Umbilical cord (tissue), 2 donors: ENCODE data around the gene MARCHF3. TPM values are rescaled to one million over a fixed set of nuclear protein-coding genes. Genes with fewer than 3 reads are reported as not detected.
"Not testable (repeated sequence)": the region's sequence is repeated elsewhere in the genome, so short reads cannot be mapped to it uniquely, and the experiment has no call there.

Experiments used
- DNase-seq: peaks from one replicate; pipeline ENCODE4 v3.0.0-alpha.2; 2015; ENCODE audit warnings: low spot score
- total RNA-seq: library from RNA; depleted of rRNA; stranded (reverse); fragments of >200 nt; gene quantifications from one replicate; pipeline ENCODE4 v1.2.3, GENCODE V29; 2014; ENCODE audit warnings: low replicate concordance; ENCODE audit not compliant: insufficient read depth

The MARCHF3 gene
- total RNA-seq, 1 donor from 2014 or later: 34.4 TPM

GRCh38 chr5:126849101-126849678 lies 181.2 kb downstream of the MARCHF3 start:
- DNase-seq: peak; percentile 87

GRCh38 chr5:126848253-126848652 lies 182.1 kb downstream of the MARCHF3 start:
- no peak for DNase-seq

- DNase-seq: peak; percentile 84
Observed at GRCh38 chr5:126847826-126848251, 182.5 kb downstream of the MARCHF3 start.

- DNase-seq: peak; percentile 69
Observed at GRCh38 chr5:126847456-126847820, 182.9 kb downstream of the MARCHF3 start.

GRCh38 chr5:126846744-126847455 lies 183.5 kb downstream of the MARCHF3 start:
- peak; percentile 11 for DNase-seq

GRCh38 chr5:126846344-126846743 lies 184.0 kb downstream of the MARCHF3 start:
- peak; percentile 36 for DNase-seq

GRCh38 chr5:126845470-126846070 lies 184.8 kb downstream of the MARCHF3 start:
- peak; percentile 59 for DNase-seq

- not testable (repeated sequence) for DNase-seq
Observed at GRCh38 chr5:126843375-126843774, 187.0 kb downstream of the MARCHF3 start.

GRCh38 chr5:126839407-126839806 lies 191.0 kb downstream of the MARCHF3 start:
- not testable (repeated sequence) for DNase-seq

- peak; percentile 93 for DNase-seq
Observed at GRCh38 chr5:126837906-126838539, 192.3 kb downstream of the MARCHF3 start.

- DNase-seq: no peak
Observed at GRCh38 chr5:126837242-126837641, 193.1 kb downstream of the MARCHF3 start.

- DNase-seq: no peak
Observed at GRCh38 chr5:126836778-126837177, 193.6 kb downstream of the MARCHF3 start.

- DNase-seq: no peak
Observed at GRCh38 chr5:126831156-126831555, 199.2 kb downstream of the MARCHF3 start.

- DNase-seq: no peak
Observed at GRCh38 chr5:126830061-126830460, 200.3 kb downstream of the MARCHF3 start.

GRCh38 chr5:126829098-126829497 lies 201.3 kb downstream of the MARCHF3 start:
- no peak for DNase-seq

GRCh38 chr5:126826619-126827215 lies 203.6 kb downstream of the MARCHF3 start:
- DNase-seq: no peak

GRCh38 chr5:126819253-126819652 lies 211.1 kb downstream of the MARCHF3 start:
- DNase-seq: no peak

GRCh38 chr5:126818736-126819135 lies 211.6 kb downstream of the MARCHF3 start:
- DNase-seq: peak; percentile 39
